K562 treated with DMSO at 1 percent for 4 hours (cell line): ENCODE measurements around the gene NDP. TPM values are rescaled to one million over a fixed set of nuclear protein-coding genes. Genes with fewer than 3 reads are reported as not detected.

ENCODE experiments used
- total RNA-seq: library from RNA; unstranded; fragments of 300-600 nt; gene quantifications from 2 replicates; pipeline ENCODE4 v1.2.3, GENCODE V29; 2022; ENCODE audit not compliant: insufficient read depth

NDP gene
- not detected in 2 replicates for total RNA-seq

GRCh38 chrX:43973249-43974099 lies at the start of gene NDP:
NDP (minus strand) TSS chrX:43973390; CDS start chrX:43958645, 14,745 bp downstream.

Other genes starting within 250 kb of the NDP start
- not detected in 2 replicates for gene MAOB, start 90.9 kb downstream of the NDP start, total RNA-seq